HEK293 (cell line): ENCODE results near the gene FAM193B.
A peak's percentile ranks its signal among the peaks of the same experiment; 100 is the strongest.

ENCODE experiments used
- CTCF ChIA-PET: fragments of 350-600 bp; formaldehyde crosslinking; extraction: SDS; loops from one replicate; lab custom pipeline; 2021; ENCODE audit warnings: antibody characterized with exemption; lab: Yijun Ruan, JAX
- POLR2A ChIA-PET: fragments of 300-600 bp; formaldehyde crosslinking; extraction: SDS; loops from one replicate; lab custom pipeline; 2020; ENCODE audit warnings: antibody characterized with exemption, inconsistent platforms; lab: Yijun Ruan, JAX
- H3K27ac ChIP-seq: fragments of 200-500 bp; sonication (Bioruptor generic); 2 replicates; pipeline ENCODE4 v1.5.1; 2014; ENCODE audit warnings: low read depth, low read length, control low read depth, inconsistent platforms; ENCODE audit errors: extremely low read depth
- H3K36me3 ChIP-seq, 2 experiments: fragments of 200-500 bp in 1 of 2; sonication (Bioruptor generic) in 1 of 2; 1 replicate in 1 of 2; 2 replicates in 1 of 2; pipeline ENCODE4 v1.5.1; 2014 to 2017; ENCODE audit warnings: inconsistent platforms in 2 of 2, low read length in 2 of 2; ENCODE audit not compliant: control insufficient read depth in 2 of 2, insufficient read depth in 1 of 2
- H3K4me1 ChIP-seq: fragments of 200-500 bp; sonication (Bioruptor generic); 2 replicates; pipeline ENCODE4 v1.5.1; 2014; ENCODE audit warnings: mild to moderate bottlenecking, low read length, inconsistent platforms; ENCODE audit not compliant: control insufficient read depth, insufficient read depth
- H3K4me3 ChIP-seq: 2 replicates; pipeline ENCODE4 v1.5.1; 2011; ENCODE audit warnings: low read depth, mild to moderate bottlenecking, control low read depth, low read length, moderate library complexity
- H3K9me3 ChIP-seq: fragments of 200-500 bp; sonication (Bioruptor generic); 2 replicates; pipeline ENCODE4 v1.5.1; 2014; ENCODE audit warnings: low read depth, low read length, inconsistent platforms; ENCODE audit not compliant: control insufficient read depth, insufficient read depth
- KLF1 ChIP-seq: fragments of 450-650 bp; formaldehyde crosslinking; IDR thresholded peaks from 2 replicates; pipeline ENCODE4 v1.5.1; 2016; ENCODE audit warnings: missing biosample characterization, missing genetic modification characterization
- PRDM2 ChIP-seq: fragments of 450-650 bp; formaldehyde crosslinking; IDR thresholded peaks from 2 replicates; pipeline ENCODE4 v1.5.1; 2016; ENCODE audit warnings: missing biosample characterization, missing genetic modification characterization, borderline replicate concordance
- SETDB1 ChIP-seq: IDR thresholded peaks from one replicate; pipeline ENCODE4 v1.6.1; 2017; ENCODE audit warnings: mild to moderate bottlenecking, low read length, moderate library complexity, mixed read lengths; ENCODE audit not compliant: insufficient read length
- TCF7L2 ChIP-seq: IDR thresholded peaks from 2 replicates; pipeline ENCODE4 v1.6.1; 2011; ENCODE audit warnings: low read depth, mild to moderate bottlenecking, inconsistent platforms, low read length, moderate library complexity, borderline replicate concordance
- ZBTB10 ChIP-seq: fragments of 450-650 bp; formaldehyde crosslinking; IDR thresholded peaks from 2 replicates; pipeline ENCODE4 v1.5.1; 2016; ENCODE audit warnings: missing biosample characterization, missing genetic modification characterization
- ZBTB17 ChIP-seq: fragments of 450-650 bp; formaldehyde crosslinking; IDR thresholded peaks from 2 replicates; pipeline ENCODE4 v1.5.1; 2016; ENCODE audit warnings: missing biosample characterization, missing genetic modification characterization
- ZBTB49 ChIP-seq: fragments of 450-650 bp; formaldehyde crosslinking; IDR thresholded peaks from 2 replicates; pipeline ENCODE4 v1.5.1; 2016; ENCODE audit warnings: missing biosample characterization, missing genetic modification characterization, low read depth
- ZBTB6 ChIP-seq: fragments of 450-650 bp; formaldehyde crosslinking; IDR thresholded peaks from 2 replicates; pipeline ENCODE4 v1.5.1; 2017; ENCODE audit warnings: missing biosample characterization, missing genetic modification characterization
- ZIC2 ChIP-seq: fragments of 450-650 bp; formaldehyde crosslinking; IDR thresholded peaks from 2 replicates; pipeline ENCODE4 v1.5.1; 2016; ENCODE audit warnings: missing biosample characterization, missing genetic modification characterization
- ZNF10 ChIP-seq: fragments of 450-650 bp; formaldehyde crosslinking; IDR thresholded peaks from 2 replicates; pipeline ENCODE4 v1.5.1; 2017; ENCODE audit warnings: missing biosample characterization, missing genetic modification characterization
- ZNF155 ChIP-seq: fragments of 450-650 bp; formaldehyde crosslinking; IDR thresholded peaks from 2 replicates; pipeline ENCODE4 v1.5.1; 2016; ENCODE audit warnings: missing biosample characterization, missing genetic modification characterization
- ZNF16 ChIP-seq: fragments of 450-650 bp; formaldehyde crosslinking; IDR thresholded peaks from 2 replicates; pipeline ENCODE4 v1.5.1; 2016; ENCODE audit warnings: low read depth, missing biosample characterization, missing genetic modification characterization
- ZNF174 ChIP-seq: fragments of 450-650 bp; formaldehyde crosslinking; IDR thresholded peaks from 2 replicates; pipeline ENCODE4 v1.5.0; 2017; ENCODE audit warnings: missing biosample characterization, mild to moderate bottlenecking, missing genetic modification characterization
- ZNF175 ChIP-seq: fragments of 450-650 bp; formaldehyde crosslinking; IDR thresholded peaks from 2 replicates; pipeline ENCODE4 v1.5.1; 2016; ENCODE audit warnings: missing biosample characterization, missing genetic modification characterization
- ZNF184 ChIP-seq: fragments of 450-650 bp; IDR thresholded peaks from 2 replicates; pipeline ENCODE4 v1.5.1; 2018; ENCODE audit warnings: missing biosample characterization, mild to moderate bottlenecking, missing genetic modification characterization
- ZNF354C ChIP-seq: fragments of 450-650 bp; formaldehyde crosslinking; IDR thresholded peaks from 2 replicates; pipeline ENCODE4 v1.5.1; 2016; ENCODE audit warnings: missing biosample characterization, missing genetic modification characterization, low read depth, borderline replicate concordance
- ZNF449 ChIP-seq: fragments of 450-650 bp; formaldehyde crosslinking; IDR thresholded peaks from 2 replicates; pipeline ENCODE4 v1.5.1; 2017; ENCODE audit warnings: missing biosample characterization, mild to moderate bottlenecking, missing genetic modification characterization, moderate library complexity
- ZNF560 ChIP-seq: fragments of 450-650 bp; formaldehyde crosslinking; IDR thresholded peaks from 2 replicates; pipeline ENCODE4 v1.5.1; 2017; ENCODE audit warnings: missing biosample characterization, missing genetic modification characterization, borderline replicate concordance
- ZNF600 ChIP-seq: fragments of 450-650 bp; formaldehyde crosslinking; IDR thresholded peaks from 2 replicates; pipeline ENCODE4 v1.5.1; 2016; ENCODE audit warnings: missing biosample characterization, missing genetic modification characterization
- ZNF664 ChIP-seq: fragments of 450-650 bp; formaldehyde crosslinking; IDR thresholded peaks from 2 replicates; pipeline ENCODE4 v1.5.1; 2016; ENCODE audit warnings: missing biosample characterization, missing genetic modification characterization
- ZNF701 ChIP-seq: fragments of 450-650 bp; formaldehyde crosslinking; IDR thresholded peaks from 2 replicates; pipeline ENCODE4 v1.5.1; 2016; ENCODE audit warnings: missing biosample characterization, missing genetic modification characterization
- ZNF777 ChIP-seq: fragments of 450-650 bp; formaldehyde crosslinking; IDR thresholded peaks from 2 replicates; pipeline ENCODE4 v1.5.1; 2017; ENCODE audit warnings: missing biosample characterization, missing genetic modification characterization, borderline replicate concordance
- ZXDB ChIP-seq: fragments of 450-650 bp; formaldehyde crosslinking; IDR thresholded peaks from 2 replicates; pipeline ENCODE4 v1.5.1; 2016; ENCODE audit warnings: missing biosample characterization, missing genetic modification characterization

The FAM193B gene

GRCh38 chr5:177495243-177496060 is 58.9 kb downstream of the FAM193B start:
- Histone ChIP-seq H3K4me1 (peaks cover 20% of the 10 kb centered on the region), H3K36me3 (peaks cover 2 to 40% of the 10 kb centered on the region in 2 experiments; a peak in 2 of 3 replicates), H3K27ac (peak overlapping the region; percentile 98), H3K9me3 (no peaks in the 10 kb centered on the region), H3K4me3 (peak overlapping the region; percentile 67)
- POLR2A ChIA-PET, result interaction anchor here (0.6 to 7.0 kb wide), 16 partner anchors 10 to 709 kb away, joined by 3 to 106 read pairs (median 6); partner anchors contain the start of genes DBN1, DDX41, DOK3 and GRK6
- CTCF ChIA-PET, result interaction anchor here (0.5 to 4.0 kb wide), 13 partner anchors 9 to 196 kb away, joined by 3 to 23 read pairs (median 3); partner anchors contain the start of genes F12, PRELID1 and RAB24
- TF ChIP-seq ZBTB10, result no peak
- no peak for TF ChIP-seq ZNF175
- no peak for TF ChIP-seq ZBTB17 (tag by site-specific recombination)
- no peak for TF ChIP-seq ZBTB49 (tag by site-specific recombination)
- no peak for TF ChIP-seq ZNF16 (tag by site-specific recombination)
- TF ChIP-seq ZNF10 (tag by site-specific recombination), result no peak
- no peak for TF ChIP-seq ZXDB
- no peak for TF ChIP-seq ZNF777 (tag by site-specific recombination)
- no peak for TF ChIP-seq ZNF560 (tag by site-specific recombination)
- peak; percentile 75 for TF ChIP-seq ZNF449 (tag by site-specific recombination)
- 0 out of 2 replicates have a peak, but pooled peaks have one; percentile 6 for TF ChIP-seq ZNF600 (tag by site-specific recombination)
- no peak for TF ChIP-seq ZNF354C
- TF ChIP-seq SETDB1, result no peak
- TF ChIP-seq ZNF664, result no peak
- no peak for TF ChIP-seq ZBTB6 (tag by site-specific recombination)
- TF ChIP-seq ZNF701, result no peak
- TF ChIP-seq ZIC2 (tag by site-specific recombination), result peak; percentile 78
- TF ChIP-seq ZNF184 (tag by site-specific recombination), result no peak
- TF ChIP-seq PRDM2 (tag by site-specific recombination), result no peak
- no peak for TF ChIP-seq KLF1 (tag by site-specific recombination)
- TF ChIP-seq TCF7L2, result no peak
- TF ChIP-seq ZNF174, result no peak
- no peak for TF ChIP-seq ZNF155 (tag by site-specific recombination)
